Epidermal melanocyte (primary cell): ENCODE results near the gene BARX1.
"Not testable (repeated sequence)": the region's sequence is repeated elsewhere in the genome, so short reads cannot be mapped to it uniquely, and the experiment has no call there.

Experiments used
- DNase-seq: peaks from one replicate; pipeline ENCODE4 v3.0.0; 2011; ENCODE audit warnings: low spot score; ENCODE audit not compliant: insufficient read length

Gene BARX1

DNA sequence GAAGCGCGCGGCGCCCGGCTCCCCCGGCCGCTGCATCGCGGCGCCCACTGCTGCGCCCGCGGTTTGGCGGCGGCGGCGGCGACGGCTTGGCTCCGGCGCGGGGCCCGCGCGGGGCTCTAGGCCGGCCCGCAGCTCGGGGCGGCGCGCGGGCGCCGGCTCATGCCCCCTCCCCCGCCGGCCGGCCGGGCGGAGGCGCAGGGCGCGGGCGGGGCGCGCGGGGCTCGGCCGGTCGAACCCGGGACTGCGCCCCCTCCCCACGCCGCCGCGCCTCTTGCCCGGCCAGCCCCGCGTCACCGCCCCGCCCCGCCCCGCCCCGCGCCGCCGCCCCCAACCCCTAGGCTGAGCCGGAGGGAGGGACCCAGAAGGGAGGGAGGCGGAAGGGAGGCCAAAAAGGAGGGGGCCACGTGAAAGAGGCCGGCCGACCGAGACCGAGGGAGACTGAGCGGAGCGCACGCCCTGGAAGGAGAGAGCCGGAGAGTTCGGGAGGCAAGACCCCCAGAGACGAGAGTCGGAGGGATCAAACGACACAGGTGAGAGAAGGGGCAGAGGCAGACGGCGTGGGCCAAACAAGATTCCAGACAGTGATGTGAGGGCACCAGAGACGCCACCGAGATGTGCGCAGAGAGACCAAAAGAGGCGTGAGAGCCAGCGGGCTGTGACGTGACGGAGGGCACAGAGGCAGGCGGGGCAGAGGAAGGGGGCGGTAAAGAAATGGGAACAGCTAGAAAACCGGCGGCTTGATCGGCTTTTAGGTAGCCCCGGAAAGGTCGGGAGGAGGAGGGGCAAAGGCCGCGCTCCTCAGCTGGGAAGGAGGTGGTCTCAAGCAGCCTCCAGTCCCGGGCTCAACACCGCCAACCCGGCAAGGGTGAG is at the start of gene BARX1:
Gene BARX1, minus strand, starts transcription at position 245 of the 870 bp plus-strand sequence. Its CDS starts 209 bp downstream, at position 36.
- no peak for DNase-seq

DNA sequence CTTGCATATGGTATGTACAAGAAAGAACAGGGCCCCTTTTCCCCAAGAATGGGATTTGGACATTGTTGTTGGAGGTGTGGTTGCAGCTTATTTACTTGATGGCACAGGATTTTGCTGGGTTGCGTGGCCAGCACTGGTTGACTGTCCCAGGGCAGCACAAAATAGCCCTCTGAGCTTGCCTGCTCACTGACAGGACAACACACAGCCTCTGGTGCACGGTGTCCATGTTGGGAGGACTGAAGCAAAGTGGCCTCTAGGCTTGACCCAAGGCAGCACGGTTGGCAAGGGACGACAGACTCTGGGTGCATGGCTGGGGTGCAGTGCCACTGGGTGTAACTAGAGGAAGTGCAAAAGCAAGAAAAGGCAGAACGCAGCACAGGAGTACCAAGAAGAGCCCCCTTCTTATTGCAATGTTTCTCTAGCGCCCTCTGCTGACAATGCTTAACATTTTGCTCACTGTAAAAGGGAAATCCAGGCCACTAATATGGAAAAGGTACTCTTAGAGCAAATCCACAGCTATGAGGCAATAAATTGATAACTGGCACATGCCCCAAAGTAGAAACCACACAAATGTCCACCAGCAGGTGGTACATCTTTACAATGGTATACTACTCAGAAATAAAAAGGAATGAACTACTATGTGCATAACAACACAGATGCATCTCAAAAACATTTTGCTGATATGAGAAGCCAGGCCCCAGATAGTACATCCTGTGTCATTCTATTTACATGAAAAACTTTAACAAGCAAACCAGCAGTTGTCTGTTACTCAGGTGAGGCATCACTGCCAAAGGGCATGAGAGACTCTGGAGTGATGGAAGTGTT is 47.4 kb upstream of the BARX1 start:
- DNase-seq, result no peak

GRCh38 chr9:93996863-93997262 is 41.7 kb upstream of the BARX1 start:
- DNase-seq, result no peak

GRCh38 chr9:93996367-93996766 is 41.2 kb upstream of the BARX1 start:
- no peak for DNase-seq

DNA sequence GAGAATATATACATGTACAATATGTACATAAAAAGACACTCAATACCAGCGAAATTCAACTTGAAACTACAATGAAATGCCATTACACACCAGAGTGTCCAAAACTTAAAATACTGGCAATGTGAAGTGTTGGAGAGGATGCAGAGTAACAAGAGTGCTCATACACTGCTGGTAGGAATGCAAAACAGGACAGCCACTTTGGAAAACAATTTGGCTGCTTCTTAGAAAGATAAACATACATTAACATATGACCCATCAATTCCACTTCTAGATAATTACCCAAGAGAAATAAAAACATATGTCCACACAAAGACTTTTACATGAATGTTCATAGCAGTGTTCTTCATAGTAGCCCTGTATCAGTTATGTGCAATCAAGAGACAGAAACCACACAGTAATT is 39.4 kb upstream of the BARX1 start:
- no peak for DNase-seq

DNA sequence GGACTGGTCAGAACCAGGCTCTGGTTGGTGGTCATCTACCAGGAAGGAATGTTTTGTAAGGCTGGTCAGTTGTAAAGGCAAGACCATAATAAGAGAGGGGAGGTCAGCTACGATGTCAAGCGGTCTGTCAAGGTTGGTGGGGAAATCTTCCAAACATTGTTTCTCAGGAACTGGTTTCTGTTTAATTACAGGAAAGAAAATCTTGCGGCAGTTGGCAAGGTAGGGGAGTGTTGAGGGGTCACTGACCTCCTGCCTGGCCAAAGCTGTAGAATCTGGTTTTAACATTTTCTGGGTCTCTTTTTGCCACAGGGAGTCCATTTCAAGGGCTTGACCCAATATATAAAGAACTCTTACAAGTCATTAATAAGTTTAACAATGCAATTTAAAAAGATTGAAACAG is 39.0 kb upstream of the BARX1 start:
- DNase-seq, result no peak

DNA sequence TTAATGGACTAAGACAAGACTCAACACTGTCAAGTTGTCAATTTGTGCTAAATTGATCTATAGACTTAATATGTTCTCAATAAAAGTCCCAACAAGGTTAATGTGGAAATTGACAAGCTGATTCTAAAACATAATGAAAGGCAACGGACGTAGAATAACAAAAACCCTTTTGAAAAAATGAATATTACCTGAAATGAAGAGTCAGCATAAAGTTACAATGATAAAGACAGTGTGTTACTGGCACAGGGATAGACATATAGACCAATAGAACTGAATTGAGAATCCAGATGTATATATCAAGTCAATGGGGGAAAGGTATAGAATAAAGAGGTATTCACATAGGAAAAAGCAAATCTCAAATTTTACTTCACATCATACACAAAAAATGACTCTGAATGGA is 37.7 kb upstream of the BARX1 start:
- DNase-seq, result no peak

DNA sequence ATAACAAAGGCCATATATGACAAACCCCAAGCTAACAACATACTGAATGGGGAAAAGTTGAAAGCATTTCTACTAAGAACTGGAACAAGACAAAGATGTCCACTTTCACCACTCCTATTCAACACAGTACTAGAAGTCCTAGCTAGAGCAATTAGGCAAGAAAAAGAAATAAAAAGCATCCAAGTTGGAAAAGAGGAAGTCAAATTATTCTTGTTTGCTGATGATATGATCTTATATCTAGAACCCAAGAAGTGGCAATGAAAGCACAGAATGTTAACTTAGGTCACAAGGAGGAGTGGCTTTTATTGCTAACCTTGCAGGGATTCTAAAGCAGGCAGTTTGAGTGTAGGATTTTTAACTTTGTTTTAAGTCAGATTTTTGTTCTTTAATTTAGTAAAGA is 35.3 kb upstream of the BARX1 start:
- no peak for DNase-seq

DNA sequence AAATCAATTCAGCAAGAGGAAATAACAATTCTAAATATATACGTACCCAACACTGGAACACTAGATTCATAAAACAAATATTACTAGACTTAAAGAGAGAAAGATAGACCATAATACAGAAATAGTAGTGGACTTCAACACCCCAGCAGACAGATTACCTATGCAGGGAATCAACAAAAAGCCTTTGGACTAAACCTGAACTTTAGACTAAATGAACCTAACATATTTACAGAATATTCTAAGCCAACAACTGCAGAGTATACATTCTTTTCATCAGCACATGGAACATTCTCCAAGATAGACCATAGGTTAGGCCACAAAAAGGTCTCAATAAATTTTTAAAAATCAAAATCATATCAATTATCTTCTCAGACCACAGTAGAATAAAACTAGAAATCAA is 32.9 kb upstream of the BARX1 start:
- DNase-seq, result no peak

DNA sequence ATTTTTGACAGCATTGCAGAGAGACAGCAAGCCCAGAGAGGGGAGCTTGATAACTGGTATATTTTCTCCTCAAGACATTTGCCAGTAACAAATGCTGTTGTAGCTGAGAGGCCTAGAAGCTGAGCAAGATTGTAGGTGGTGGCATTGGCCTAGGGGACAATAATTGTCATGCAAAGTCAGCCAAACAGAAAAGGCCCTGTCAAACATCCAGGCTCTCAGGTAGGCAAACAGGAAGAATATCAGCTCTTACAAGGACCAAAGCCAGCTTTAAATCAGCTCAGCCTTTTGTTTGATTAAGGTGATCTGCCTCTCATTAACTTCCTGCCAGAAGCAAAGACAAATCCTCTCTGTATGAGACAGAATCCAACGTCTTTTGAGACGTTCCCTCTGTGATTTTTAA is 29.7 kb upstream of the BARX1 start:
- DNase-seq, result no peak

DNA sequence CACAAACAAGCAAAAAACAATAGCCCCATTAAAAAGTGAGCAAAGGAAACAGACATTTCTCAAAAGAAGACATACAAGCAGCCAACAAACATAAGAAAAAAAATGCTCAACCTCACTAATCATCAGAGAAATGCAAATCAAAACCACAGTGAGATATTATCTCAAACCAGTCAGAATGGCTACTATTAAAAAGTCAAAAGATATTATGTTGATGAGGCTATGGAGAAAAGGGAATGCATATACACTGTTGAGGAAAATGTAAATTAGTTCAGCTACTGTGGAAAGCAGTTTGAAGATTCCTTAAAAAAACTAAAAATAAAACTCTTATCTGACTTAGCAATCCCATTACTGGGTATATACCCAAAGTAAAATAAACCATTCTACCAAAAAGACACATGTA is 28.7 kb upstream of the BARX1 start:
- DNase-seq, result no peak

DNA sequence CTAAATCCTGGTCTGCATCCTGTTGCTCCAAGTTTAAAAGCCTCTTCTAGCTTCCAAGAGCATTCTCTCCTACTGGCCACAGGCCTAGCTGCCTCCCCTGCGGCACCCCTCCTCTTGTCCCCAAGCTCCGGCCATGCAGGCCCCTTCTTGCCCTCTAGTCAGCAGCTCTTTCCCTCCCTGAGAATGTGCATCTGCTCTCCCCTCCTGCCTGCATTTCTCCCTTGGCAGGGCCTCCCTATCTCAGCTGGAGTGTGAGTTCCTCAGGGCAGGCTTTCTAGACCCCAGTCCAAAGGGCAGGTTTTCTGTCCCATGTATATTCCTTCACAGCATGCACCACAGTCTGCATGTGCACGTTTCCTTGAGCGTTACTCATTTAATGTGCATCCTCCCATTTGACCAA is 24.6 kb upstream of the BARX1 start:
- DNase-seq, result no peak

DNA sequence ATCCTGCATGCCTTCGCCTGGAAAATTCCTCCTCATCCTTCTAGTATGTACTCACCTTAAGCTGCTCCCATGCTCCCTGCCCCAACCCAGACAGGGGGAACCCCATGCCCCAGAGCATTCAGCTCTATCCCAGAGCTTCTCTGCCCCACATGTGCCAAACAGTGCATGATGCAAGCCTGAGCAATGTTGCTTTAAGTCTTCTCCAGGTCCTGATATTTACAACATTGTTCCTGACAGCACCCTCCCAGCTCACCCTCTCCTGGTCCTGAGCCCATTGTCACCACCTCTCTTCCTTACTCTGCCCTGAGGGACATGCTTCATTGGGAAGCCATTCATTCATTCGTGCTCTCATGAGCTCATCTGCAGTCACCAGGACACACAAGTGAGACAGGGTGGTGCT is 23.4 kb upstream of the BARX1 start:
- no peak for DNase-seq

- no peak for DNase-seq
Measured at GRCh38 chr9:93976973-93977372, 21.8 kb upstream of the BARX1 start.

DNA sequence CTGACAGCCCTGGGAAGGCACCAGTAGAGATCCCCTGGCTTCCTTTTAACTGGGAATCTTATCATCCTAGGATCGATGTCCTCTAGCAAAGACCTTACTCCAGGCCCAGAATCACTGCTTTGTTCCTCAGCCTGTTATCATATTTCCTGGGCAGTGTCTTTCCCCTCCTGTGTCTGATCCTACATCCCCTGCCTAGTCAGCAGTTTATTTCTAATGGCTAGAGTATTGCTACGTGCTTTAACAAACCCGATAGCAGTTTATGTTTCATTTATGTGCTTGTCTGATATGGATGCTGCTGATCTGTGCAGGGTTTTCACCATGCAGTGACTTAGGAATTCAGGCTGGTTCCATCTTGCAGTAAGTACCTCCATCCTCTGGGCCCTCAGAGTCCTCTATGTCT is 20.9 kb upstream of the BARX1 start:
- no peak for DNase-seq

GRCh38 chr9:93975262-93975661 is 20.1 kb upstream of the BARX1 start:
- DNase-seq, result no peak

- DNase-seq, result no peak
Measured at GRCh38 chr9:93974151-93974550, 19.0 kb upstream of the BARX1 start.

- DNase-seq, result not testable (repeated sequence)
Measured at GRCh38 chr9:93972655-93973054, 17.5 kb upstream of the BARX1 start.

DNA sequence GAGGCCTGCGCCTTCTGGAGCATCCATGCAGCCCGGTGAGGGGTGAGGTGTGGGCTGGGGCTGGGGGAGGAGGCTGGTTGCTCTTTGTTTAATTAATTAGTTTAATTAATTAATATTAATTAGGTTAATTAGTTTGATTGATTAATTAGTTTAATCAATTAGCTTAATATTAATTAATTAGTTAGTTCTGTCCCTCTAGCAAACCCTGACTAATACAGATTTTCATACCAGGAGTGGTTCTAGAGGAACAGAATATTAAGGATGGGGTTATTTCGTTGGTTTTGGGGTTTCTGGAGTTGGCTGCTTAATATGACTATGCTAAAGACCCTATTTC is 14.1 kb upstream of the BARX1 start:
- DNase-seq, result no peak

DNA sequence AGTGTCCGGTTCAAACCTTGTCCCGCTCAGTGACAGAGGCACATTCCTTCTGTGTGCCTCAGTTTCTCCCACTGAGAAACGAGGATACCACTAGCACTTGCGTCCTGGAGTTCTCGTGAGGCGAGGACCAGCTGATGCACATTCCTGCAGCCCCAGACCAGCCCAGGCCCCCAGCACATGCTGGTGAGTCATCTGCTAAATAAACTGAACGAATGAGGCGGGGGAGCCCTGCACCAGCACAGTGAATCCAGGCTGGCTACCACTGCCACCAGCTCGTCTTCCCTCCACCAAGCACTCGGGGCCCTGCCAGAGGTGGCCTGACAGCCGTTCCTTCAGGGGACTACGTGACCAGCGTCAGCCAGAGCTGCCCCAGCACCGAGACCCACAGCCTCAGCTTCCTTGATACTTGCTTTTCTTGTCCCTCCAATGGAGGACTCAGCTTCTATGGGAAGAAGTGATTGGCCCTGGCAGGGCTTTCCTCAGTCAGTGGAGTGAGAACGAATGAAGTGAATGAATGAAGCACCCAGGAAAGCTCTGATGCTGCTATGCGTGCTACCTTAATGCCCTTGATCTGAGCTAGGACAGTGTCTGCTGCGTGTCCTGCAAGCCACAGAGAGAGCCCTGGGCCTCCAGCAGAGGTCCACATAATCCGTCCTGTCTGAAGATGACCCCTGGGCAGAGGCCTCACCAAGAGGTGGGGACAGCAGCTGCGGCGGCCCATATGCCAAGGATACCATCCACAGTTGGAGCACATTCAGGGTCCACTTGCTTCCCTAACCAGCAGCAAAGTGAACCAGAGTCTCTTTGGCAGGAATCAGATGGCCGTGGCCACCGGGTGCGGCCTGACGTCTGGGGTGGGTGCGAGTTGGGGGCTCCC is 13.5 kb upstream of the BARX1 start:
- DNase-seq, result no peak

DNA sequence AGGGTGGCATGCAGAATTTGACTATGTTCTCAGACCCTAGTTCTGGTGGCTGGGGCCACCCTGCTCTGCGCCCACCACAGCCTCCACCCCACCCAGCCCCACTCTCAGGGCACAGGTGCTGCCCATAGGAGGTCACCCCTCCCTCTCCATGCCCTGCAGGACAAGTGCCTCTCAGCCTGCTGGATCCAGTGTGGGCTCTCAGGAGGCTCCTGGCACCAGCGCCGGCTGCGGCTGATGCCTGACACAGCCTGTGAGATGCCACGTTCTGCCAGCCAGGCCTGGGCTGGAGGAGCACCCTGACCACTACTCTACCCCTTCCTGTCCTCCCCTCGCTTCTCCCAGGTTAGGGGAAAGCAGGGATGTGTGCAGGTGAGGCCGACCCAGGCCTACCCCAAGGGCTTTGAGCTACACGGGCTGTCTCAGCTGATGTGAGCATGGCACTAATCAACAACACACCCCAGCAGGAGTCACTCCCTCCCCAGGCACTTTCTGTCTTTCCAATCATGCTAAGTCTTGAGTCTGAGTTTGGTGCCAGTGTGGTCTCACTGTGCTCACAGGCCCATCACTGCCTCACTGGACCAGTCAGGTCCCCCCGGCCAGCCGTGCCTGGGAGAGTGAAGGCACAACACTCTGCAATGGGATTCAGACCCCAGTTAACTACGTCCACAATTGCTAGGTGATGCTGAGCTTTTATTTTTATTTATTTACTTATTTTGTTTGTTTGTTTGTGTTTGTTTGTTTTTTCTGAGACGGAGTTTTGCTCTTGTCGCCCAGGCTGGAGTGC is 12.1 kb upstream of the BARX1 start:
- no peak for DNase-seq
